ENCODE measurements around the gene CSRNP3.

- TF ChIP-seq RAD21 (IDR thresholded peaks at IDR 0.05; ENCODE audit: low read depth), result no peak
- no peak for TF ChIP-seq YY1 (IDR thresholded peaks at IDR 0.05; ENCODE audit: low read depth)
- no peak for TF ChIP-seq REST (IDR thresholded peaks at IDR 0.05; ENCODE audit: low read depth)
- no peak for TF ChIP-seq TAF1 (IDR thresholded peaks at IDR 0.05; ENCODE audit: low read depth)
- TF ChIP-seq TCF12 (IDR thresholded peaks at IDR 0.05; ENCODE audit: low read depth), result no peak
- TF ChIP-seq MAX (IDR thresholded peaks at IDR 0.05), result no peak
Observed at GRCh38 chr2:165665614-165666013, 196.1 kb downstream of the CSRNP3 start.
